ENCODE measurements around the gene NIPBL.
A peak's percentile ranks its signal among the peaks of the same experiment; 100 is the strongest.
"Not testable (repeated sequence)": the region's sequence is repeated elsewhere in the genome, so short reads cannot be mapped to it uniquely, and the experiment has no call there.

Gene NIPBL

DNA sequence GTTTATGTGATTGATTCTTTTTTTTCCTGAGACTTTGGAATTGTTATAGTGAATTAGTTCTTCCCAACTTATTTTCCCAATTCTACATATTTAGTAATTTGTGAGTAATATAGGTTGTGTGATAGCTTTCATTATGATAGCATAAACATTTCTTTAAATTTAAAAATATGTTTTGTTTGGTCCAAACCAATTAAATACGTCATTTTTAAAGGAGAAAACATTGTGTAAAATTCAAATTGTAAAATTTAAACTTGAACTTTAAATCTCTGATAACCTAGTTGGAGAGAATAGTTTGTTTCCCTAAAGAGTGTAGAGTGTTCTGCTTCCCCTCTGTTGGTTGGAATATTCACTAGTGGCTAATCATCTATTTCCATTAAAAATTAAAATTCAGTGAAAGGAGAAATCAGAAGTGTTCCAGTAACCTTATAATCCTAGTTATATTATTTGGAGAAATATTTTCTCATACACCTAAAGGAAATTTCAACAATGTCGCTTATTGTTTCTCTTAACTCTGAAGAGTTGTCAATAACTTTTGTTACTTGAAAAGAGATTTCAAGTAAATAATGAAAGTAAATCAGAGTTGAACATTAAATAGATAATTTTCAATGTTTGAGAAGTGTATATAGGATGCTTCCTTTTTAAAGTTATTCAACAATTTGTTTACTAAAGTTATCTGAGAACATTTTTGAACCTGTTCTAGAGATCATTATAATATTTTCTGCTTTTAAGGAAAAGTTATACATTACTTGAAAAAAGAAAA lies 2.9 kb downstream of the NIPBL start:
- no peak for DNase-seq

DNA sequence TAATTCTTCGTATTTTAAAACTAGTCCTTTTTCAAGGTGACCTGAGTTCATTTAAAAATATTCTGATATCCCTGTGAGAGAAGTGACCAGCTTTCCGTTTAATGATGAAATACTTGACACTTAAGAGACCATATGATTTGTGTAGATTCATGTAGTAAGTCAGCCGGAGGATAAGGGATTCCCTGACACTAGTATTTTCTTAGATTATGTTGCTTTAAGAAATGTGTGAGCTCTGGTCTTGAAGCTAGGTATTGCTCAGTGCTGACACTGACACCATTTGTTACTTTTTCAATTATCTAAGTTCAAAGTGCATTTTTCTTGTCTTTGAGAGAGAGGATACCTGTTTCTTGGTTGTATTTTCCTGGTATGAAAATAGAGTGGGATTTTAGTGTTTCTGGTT lies 4.2 kb downstream of the NIPBL start:
- no peak for DNase-seq

DNA sequence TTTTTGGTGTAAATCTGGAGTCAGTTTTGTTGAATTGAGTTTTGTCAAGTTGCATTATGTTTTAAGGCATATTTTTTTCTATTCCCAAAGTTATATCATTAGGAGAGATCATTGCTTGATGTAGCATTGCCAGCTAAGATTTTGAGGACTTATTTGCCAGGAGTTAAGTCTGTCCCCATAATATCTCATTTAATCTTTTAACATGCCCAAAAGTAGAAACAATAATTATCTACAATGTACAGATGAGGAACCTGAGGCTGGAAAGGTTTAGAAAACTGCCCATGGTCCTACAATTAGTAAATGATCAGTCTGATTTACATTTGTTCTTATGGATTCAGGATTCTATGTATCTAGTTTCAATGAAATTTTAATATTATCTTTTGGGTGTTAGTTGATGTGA lies 4.7 kb downstream of the NIPBL start:
- DNase-seq: no peak

DNA sequence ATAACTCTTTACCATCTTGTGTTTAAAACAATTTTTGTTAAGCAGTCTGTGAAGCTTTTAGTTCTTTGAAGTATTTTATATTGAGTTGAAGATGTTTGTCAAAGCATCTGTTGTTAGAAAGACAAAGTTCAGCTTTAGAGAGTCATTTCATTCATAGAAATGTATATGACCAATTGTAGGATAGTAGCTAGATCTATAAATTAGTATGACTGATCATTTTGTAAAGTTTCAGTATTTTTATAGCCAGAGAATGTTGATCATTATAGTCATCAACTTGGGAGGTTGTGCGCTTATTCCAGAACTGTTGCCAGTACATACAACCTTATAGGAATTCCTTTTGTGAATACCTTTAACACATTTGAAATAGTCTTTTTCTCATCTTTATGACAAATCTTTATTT lies 5.2 kb downstream of the NIPBL start:
- DNase-seq: no peak

DNA sequence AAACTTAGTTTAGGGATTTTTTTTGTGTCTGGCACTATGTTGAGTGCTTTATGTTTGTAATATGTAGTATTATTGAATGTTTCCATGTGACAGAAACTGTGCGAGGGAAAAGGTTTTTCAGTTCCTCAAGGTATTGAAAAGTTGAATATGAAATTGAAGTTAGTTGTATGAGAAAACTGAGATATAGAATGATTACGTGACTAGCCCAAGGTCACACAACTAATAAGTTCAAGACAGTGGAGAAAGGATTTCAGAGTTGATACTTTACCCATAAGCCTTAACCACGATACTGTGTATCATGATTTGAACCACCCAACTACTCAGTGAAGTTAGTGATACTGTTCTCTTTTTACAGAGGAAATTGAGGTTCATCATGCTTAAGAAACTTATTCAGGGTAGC lies 5.7 kb downstream of the NIPBL start:
- no peak for DNase-seq

DNA sequence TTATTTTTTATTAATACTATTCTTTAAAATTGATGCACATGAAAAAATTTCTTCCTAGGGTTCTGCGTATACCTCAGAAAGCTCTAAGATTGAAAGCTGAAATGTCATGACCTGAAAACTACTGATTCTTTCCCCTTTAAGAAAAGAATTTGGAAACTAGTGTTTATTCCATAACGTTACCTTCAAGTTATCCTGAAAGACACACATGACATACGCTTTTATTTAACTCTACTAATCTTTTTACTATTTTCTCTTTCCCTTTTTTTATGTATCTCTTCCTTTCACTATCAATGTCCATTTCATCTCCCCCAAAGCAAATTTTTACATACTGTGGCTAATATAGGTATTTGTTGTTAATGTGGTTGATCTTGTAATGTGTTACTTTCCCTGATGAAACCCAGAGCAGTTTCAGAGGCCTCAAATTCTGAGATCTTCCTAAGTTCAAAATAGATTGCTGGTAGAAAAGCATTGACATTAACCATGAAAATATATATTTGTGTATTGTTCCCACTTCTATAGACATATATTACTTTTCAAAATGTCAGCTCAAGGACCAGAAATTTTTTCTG lies 7.4 kb downstream of the NIPBL start:
- DNase-seq: no peak

DNA sequence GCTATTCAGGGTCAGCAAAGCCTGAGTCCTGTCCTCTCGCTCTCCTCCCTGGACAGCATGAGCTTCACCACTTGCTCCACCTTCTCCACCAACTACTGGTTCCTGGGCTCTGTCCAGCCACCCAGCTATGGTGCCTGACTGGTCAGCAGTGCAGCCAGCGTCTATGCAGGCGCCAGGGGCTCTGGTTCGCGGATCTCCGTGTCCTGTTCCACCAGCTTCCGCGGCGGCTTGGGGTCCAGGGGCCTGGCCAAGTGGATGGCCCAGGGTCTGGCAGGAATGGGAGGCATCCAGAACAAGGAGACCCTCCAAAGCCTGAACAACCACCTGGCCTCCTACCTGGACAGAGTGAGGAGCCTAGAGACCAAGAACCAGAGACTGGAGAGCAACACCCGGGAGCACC lies 8.6 kb downstream of the NIPBL start:
- peak; percentile 22 for DNase-seq

DNA sequence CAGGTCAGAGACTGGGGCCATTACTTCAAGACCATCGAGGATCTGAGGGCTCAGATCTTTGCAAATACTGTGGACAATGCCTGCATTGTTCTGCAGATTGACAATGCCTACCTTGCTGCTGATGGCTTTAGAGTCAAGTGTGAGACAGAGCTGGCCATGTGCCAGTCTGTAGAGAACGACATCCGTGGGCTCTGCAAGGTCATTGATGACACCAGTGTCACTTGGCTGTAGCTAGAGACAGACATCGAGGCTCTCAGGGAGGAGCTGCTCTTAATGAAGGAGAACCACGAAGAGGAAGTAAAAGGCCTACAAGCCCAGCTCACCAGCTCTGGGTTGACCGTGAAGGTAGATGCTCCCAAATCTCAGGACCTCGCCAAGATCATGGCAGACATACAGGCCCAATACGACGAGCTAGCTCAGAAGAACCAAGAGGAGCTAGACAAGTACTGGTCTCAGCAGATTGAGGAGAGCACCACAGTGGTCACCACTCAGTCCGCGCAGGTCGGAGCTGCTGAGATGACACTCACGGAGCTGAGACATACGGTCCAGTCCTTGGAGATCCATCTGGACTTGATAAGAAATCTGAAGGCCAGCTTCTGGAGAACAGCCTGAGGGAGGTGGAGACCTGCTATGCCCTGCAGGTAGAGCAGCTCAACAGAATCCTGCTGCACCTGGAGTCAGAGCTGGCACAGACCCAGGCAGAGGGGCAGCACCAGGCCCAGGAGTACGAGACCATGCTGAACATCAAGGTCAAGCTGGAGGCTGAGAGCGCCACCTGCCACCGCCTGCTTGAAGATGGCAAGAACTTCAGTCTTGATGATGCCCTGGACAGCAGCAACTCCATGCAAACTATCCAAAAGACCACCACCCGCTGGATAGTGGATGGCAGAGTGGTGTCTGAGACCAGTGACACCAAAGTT lies 9.3 kb downstream of the NIPBL start:
- DNase-seq: no peak

DNA sequence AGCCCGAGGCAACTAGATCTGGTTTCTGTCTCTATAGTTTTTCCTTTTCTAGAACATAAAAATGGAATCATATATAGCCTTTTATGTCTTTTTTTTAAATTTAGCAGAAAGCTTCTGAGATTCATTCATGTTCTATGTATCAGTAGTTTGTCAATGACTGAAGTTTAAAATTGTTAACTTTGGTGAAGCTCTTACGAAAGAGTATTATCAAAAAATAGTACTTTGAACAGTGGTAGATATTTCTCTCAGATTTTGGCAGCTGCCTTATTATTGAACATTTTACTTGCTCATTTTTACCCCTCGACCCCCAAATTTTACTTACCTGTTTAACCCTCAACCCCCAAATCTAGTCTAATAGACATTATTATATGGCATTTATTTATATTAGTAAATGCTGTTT lies 10.2 kb downstream of the NIPBL start:
- no peak for DNase-seq

DNA sequence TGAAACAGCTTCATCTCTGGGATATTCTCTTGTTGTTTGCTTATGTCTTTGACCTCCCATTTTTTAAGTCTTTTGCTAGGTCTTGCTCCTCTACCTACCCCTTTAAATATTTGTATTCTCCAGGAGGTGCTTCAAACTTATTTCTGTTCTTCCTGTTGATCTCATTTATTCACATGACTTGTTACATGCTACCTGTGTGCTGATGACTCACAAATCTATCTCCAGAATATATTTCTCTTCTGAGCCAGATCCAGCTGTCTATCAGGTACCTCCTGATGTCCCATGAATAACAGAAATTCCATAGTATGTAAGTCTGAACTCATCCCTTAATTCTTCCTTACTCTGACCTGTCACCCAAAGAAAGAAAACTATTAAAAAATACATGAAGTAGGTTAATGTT lies 11.0 kb downstream of the NIPBL start:
- DNase-seq: no peak

DNA sequence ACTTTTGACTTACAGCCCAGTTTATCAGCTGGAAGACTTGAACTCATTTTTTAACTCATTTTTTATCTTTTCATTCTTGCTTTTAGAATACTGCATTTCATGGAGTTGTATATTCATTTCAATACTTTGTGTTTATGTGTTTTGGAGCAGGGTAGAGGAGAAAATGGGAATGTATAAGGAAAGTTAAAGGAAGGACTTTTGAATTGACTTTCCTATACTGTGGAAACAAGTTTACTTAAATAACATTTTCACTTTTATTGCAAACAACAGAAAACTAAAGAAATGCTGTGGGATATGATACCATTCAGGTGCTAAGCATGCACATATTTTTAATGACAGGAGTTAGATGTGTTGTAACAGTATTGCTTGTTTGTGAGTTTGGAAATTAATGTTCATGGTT lies 11.7 kb downstream of the NIPBL start:
- DNase-seq: no peak

DNA sequence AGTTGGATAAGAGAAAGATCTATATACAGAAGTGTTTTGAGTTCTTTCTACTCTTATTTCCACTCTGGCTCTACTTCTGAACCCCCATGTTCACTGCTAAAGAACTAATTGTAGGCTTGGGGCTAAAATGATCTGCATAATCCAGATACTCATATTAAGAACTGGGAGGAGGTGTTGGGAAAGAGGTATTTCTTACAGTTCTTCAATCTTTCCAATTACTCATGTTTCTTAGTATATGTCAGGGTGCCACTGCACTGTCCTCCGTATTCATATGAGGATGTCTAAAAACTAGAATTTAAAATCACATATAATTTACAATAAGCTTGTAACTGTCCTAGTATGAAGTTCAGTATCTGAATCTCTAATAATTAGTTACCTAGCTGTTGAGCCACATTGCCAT lies 12.7 kb downstream of the NIPBL start:
- DNase-seq: no peak

DNA sequence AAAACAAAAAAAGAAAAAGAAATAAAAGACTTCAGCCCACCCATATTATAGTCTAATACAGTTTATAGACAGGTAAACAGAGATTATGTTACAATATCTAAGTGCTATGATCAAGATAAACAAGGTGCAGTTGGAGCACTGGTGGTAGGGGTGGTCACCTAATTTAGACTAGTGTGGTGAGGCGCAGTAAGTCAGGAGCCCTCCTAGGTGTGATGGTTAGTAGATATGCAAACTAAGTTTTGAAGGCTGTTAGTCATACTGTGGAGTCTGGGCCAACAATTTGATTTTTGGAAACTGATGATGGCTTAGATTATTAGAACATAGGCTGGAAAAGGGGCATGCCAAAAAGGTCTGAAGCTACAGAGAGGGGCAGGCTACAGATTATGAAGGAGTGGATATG lies 14.7 kb downstream of the NIPBL start:
- DNase-seq: no peak

DNA sequence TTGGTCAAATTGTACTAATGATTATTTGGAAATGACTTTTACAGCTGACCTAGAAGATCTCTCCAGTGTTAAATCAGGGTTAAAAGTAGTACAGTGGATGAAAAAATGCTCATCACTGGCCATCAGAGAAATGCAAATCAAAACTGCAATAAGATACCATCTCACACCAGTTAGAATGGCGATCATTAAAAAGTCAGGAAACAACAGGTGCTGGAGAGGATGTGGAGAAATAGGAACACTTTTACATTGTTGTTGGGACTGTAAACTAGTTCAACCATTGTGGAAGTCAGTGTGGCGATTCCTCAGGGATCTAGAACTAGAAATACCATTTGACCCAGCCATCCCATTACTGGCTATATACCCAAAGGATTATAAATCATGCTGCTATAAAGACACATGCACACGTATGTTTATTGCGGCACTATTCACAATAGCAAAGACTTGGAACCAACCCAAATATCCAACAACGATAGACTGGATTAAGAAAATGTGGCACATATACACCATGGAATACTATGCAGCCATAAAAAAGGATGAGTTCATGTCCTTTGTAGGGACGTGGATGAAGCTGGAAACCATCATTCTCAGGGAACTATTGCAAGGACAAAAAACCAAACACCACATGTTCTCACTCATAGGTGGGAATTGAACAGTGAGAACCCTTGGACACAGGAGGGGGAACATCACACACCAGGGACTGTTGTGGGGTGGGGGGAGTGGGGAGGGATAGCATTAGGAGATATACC lies 15.7 kb downstream of the NIPBL start:
- DNase-seq: not testable (repeated sequence)

DNA sequence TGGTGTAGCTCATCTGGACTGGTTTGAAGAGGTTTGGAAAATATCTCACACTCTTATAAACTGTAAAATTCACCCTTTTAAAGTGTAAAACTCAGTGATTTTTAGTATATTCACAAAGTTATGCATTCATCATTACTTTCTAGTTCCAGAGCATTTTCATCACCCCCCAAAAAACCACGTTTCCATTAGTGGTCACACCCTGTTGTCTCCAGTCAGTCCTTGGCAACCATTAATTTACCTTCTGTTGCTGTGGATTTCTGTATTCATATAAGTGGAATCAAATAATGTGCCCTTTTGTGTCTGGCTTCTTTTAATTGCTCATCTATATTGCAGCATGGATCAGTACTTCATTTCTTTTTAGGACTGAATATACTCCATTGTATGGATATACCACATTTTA lies 18.4 kb downstream of the NIPBL start:
- DNase-seq: no peak

DNA sequence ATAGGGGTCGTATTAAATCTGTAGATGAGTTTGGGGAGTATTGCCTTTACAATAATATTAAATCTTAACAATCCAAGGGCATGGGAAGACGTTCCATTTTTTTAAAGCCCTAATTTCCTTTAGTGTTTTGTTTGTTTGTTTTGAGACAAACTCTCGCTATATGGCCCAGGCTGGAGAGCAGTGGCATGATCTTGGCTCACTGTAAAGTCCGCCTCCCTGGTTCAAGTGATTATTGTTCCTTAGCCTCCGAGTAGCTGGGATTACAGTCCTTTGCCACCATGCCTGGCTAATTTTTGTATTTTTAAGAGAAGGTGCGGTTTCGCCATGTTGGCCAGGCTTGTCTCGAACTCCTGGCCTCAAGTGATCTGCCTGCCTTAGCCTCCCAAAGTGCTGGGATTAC lies 19.9 kb downstream of the NIPBL start:
- no peak for DNase-seq

DNA sequence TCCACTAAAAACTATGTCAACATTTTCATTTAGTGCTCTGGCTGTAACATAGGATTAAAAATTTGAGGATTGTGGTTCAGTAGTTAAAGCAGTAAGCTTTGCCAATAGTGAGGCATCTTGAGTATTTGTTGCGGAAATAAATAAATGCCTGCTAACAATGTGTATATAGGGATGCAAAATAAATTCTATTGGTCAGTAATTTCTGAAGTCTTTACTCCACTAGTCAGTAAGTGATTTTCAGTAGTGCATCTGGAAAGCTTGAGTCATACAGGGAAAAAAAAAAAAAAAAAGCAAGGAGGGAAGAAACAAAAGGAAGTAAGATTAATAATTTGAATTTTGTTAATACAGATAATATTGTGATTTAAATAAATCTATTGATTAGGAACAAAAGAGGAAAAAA lies 21.0 kb downstream of the NIPBL start:
- DNase-seq: no peak

DNA sequence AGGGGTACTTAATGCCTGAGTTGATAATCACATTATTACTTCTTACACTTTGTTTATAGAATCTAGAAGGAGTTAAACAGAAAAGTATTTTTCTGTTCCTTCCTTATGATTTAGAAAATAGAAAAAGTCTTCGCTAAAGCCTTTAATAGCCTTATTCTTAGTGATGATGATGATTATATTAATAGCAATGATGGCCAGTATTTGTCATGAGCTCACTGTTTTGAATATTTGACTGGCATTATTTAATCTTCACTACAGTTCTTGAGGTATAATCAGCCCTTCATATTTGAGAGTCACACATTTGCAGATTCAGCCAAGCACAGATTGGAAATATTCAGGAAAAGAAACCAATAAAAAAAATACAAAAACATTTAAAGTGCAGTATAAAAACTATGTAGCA lies 23.3 kb downstream of the NIPBL start:
- no peak for DNase-seq

DNA sequence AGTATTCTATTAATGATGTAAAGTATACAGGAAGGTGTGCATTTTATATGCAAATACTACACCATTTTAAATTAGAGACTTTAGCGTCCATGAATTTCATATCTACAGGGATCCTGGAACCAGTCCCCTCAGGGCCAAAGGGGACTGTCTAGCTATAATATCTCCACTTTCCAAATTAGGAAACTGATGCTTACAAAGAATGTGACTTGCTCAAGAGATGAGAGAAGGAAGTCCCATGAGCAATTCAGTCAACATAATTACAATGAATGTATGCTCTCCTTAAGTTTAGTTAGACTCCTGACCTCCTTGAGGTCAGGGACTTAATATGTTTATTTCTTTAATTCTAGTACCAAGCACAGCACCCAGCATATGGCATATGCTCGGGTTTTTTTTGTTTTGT lies 23.7 kb downstream of the NIPBL start:
- no peak for DNase-seq

DNA sequence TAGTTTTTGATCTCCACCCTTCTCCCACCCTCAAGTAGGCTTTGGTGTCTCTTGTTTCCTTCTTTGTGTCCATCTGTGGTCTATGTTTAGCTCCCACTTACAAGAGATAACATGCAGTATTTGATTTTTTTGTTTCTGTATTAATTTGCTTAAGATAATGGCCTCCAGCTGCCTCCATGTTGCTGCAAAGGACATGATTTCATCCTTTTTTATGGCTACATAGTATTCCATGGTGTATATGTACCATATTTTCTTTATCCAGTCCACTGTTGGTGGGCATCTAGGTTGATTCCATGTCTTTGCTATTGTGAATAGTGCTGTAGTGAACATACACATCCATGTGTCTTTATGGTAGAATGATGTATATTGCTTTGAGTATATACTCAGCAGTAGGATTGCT lies 24.5 kb downstream of the NIPBL start:
- DNase-seq: not testable (repeated sequence)

DNA sequence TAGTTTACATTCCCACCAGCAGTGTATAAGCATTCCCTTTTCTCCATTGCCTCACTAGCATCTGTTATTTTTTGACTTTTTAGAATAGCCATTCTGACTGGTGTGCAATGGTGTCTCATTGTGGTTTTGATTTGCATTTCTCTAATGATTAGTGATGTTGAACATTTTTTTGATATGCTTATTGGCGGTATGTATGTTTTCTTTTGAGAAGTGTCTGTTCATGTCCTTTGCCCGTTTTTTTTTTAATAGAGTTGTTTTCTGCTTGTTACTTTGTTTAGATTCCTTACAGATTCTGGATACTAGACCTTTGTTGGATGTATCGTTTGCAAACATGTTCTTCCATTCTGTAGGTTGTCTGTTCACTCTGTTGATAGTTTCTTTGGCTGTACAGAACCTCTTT lies 25.3 kb downstream of the NIPBL start:
- no peak for DNase-seq

DNA sequence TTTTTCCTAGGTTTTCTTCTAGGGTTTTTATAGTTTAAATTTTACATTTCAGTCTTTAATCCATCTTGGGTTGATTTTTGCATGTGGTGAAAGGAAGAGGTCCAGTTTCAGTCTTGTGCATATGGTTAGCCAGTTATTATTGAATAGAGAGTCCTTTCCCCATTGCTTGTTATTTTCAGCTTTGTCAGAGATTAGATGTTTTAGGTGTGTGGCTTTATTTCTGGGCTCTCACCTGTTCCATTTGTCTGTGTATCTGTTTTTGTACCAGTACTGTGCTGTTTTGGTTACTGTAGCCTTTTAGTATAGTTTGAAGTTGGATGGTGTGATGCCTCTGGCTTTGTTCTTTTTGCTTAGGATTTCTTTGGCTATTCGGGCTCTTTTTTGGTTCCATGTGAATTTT lies 25.8 kb downstream of the NIPBL start:
- DNase-seq: no peak

DNA sequence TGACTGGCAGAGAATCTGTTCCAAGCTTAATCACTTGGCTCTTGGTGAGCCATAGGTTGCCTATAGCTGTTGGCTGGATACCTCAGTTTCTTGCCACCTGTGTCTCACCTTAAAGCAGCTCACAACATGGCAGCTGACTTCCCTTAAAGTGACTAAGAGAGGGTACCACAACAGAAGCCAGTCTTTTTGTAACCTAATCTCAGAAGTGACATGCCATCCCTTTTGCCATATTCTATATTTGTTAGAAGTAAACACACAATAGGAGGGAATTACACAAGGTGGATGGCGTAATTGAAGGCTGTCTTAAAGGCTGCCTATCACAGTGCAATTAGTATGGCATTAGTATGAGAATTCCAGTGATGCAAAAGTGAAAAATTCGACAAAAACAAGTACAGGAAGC lies 28.1 kb downstream of the NIPBL start:
- no peak for DNase-seq

Data from left hindlimb (tissue), 1 donor.